Endothelial cell of umbilical vein (primary cell): ENCODE data around the gene ENO2.

Source experiments
- GATA2 ChIP-seq: IDR thresholded peaks from 2 replicates; pipeline ENCODE4 v1.7.0; 2011; ENCODE audit warnings: low read depth, mild to moderate bottlenecking, moderate library complexity, mixed read lengths, low read length; ENCODE audit not compliant: insufficient read length, insufficient read depth
- JUN ChIP-seq: IDR thresholded peaks from 2 replicates; pipeline ENCODE4 v1.6.1; 2011; ENCODE audit warnings: borderline replicate concordance, low read depth; ENCODE audit not compliant: insufficient read length, insufficient read depth
- MYC ChIP-seq: IDR thresholded peaks from one replicate; pipeline ENCODE4 v1.6.1; 2011; ENCODE audit warnings: mild to moderate bottlenecking, low read depth, low read length
- POLR2A ChIP-seq: IDR thresholded peaks from 2 replicates; pipeline ENCODE4 v1.6.1; 2012; ENCODE audit warnings: low read depth, mild to moderate bottlenecking, control low read depth, low read length
- POLR2AphosphoS5 ChIP-seq: IDR thresholded peaks from 2 replicates; pipeline ENCODE4 v1.6.1; 2012; ENCODE audit warnings: low read depth, mild to moderate bottlenecking, control low read depth, low read length, moderate library complexity; ENCODE audit not compliant: insufficient read depth
- TF ChIP-seq, protein P1 (sequence below), 2 donors: IDR thresholded peaks; 1 replicate in 1 of 2; 2 replicates in 1 of 2; pipeline ENCODE4 v1.5.1; 2011; ENCODE audit warnings: low read length in 2 of 2, mild to moderate bottlenecking in 2 of 2, moderate library complexity in 2 of 2, control low read depth in 1 of 2, inconsistent platforms in 1 of 2, low read depth in 1 of 2; ENCODE audit not compliant: insufficient read depth in 1 of 2; ENCODE audit errors: extremely low read depth in 1 of 2
- TF ChIP-seq, protein P2 (sequence below): IDR thresholded peaks from 2 replicates; pipeline ENCODE4 v1.6.1; 2011; ENCODE audit not compliant: insufficient read depth, insufficient read length

DNA sequence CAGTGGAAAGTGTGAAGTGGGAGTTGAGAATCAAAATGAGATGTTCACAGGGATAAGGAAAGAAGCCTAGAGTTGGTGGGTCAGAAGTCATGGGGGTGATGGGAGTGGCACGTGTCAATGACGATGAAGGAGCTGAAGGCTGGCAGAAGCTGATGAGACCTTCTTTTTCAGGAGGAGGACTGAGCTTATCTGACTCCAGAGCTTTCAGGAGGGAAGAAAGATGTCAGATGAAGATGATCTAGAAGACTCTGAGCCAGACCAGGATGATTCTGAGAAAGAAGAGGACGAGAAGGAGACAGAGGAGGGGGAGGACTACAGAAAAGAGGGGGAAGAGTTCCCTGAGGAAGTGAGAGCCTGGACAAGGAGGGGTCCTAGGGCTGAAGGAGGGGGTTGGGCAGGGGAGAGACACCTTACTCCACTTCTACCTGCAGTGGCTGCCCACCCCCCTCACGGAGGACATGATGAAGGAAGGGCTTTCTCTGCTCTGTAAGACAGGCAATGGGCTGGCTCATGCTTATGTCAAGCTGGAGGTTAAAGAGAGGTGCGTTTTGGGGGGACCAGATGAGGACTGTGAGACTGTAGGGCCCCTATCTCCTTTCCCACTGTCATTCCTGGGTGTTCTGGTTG is 8.9 kb upstream of the ENO2 start:
- TF ChIP-seq, protein P1, sequence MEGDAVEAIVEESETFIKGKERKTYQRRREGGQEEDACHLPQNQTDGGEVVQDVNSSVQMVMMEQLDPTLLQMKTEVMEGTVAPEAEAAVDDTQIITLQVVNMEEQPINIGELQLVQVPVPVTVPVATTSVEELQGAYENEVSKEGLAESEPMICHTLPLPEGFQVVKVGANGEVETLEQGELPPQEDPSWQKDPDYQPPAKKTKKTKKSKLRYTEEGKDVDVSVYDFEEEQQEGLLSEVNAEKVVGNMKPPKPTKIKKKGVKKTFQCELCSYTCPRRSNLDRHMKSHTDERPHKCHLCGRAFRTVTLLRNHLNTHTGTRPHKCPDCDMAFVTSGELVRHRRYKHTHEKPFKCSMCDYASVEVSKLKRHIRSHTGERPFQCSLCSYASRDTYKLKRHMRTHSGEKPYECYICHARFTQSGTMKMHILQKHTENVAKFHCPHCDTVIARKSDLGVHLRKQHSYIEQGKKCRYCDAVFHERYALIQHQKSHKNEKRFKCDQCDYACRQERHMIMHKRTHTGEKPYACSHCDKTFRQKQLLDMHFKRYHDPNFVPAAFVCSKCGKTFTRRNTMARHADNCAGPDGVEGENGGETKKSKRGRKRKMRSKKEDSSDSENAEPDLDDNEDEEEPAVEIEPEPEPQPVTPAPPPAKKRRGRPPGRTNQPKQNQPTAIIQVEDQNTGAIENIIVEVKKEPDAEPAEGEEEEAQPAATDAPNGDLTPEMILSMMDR (IDR thresholded peaks at IDR 0.05; ENCODE audit: extremely low read depth in 1 of 2, insufficient read depth in 1 of 2, low read depth in 1 of 2, low read length in 2 of 2), result no peak
- TF ChIP-seq GATA2, result no peak
- no peak for TF ChIP-seq POLR2A
- no peak for TF ChIP-seq JUN
- TF ChIP-seq POLR2AphosphoS5, result no peak
- no peak for TF ChIP-seq MYC
- TF ChIP-seq, protein P2, sequence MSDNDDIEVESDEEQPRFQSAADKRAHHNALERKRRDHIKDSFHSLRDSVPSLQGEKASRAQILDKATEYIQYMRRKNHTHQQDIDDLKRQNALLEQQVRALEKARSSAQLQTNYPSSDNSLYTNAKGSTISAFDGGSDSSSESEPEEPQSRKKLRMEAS, result no peak
